HG03565 (cell line): ENCODE measurements around the gene EHBP1.

ENCODE experiments used
- ATAC-seq: cut with Tn5 transposase; IDR thresholded peaks from one replicate; pipeline ENCODE4 v1.9.1; 2021; ENCODE audit warnings: mild to moderate bottlenecking, moderate library complexity; ENCODE audit not compliant: unreplicated experiment

EHBP1 gene

DNA sequence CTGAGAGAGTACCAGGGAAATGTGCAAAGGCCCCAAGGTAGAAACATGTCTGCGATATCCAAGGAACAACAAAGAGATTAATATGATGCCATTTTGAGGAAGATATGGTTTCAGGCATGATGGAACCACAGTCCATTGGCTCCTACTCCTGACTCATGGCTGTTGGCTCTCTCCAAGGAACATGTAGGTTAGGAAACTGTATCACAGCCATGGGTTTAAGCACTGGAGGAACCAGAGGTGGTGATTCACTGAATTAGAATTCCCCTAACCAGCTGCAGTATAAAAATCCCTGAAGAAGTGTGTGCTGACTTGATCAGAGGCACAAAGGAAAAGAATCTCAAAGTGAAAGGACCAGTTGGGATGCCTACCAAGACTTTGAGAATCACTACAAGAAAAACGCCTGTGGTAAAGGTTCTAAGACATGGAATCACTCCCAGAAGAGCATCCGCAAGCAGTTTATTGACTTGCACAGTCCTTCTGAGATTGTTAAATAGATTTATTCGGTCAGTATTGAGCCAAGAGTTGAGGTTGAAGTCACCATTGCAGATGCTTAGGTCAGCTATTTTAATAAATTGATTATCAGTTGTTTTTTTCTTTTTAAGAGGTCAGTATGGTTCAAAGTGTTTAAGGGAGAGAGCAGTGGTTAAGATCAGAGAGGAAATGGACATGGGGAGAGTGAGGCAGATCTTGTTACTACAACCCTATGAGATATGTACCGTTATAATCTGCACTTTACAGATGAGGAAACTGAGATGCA, 234.4 kb downstream of the EHBP1 start:
- ATAC-seq: no peak

DNA sequence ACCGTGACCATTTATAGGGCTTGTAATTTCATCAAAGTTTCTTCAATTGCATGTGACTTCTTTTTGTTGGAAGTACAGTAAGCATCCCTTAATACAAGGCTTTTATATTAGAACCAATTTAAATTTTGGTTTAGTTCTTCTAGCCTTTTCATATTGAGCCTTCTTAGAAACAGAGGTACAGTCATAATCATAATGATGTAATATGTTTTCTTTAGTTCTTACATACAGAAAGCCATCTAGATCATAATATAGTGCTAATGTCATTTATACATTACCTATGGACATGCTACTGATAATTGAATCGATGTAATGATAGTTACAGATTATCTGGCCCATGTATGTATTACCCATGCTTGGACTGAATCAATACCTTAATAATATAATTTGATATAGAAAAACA, 235.2 kb downstream of the EHBP1 start:
- ATAC-seq: no peak

DNA sequence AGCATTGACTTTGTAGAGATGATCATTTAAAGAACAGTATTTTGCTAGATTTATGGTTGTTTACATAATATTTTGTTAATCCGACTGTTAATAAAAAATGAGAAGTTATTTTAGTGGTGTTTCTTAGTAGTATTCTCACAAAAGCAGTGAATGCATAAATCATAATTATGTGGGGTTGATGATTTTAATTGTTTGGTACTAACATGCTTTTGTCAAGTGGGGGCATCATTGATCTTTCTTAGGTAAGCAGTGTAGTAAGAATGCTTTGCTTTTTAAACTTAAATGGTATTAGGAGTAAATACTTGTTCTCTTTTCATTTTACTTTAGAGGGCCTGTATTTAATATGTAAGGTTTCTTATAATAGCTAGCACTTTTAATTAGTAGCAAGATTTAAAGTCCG, 235.9 kb downstream of the EHBP1 start:
- ATAC-seq: no peak

DNA sequence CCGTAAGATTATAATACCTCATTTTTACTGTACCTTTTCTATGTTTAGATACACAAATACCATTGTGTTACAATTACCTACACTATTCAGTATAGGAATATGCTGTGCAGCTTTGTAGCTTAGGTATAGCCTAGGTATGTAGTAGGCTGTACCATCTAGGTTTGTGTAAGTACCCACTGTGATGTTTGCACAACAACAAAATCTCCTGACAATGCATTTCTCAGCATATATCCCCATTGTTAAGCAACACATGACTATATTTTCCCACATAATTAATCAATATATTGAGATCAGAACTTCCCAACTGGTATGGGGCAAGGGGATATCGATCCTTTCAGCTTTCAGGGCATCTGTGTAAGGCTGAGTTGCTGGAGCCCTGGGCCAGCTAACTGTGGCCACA, 238.8 kb downstream of the EHBP1 start:
- no peak for ATAC-seq

DNA sequence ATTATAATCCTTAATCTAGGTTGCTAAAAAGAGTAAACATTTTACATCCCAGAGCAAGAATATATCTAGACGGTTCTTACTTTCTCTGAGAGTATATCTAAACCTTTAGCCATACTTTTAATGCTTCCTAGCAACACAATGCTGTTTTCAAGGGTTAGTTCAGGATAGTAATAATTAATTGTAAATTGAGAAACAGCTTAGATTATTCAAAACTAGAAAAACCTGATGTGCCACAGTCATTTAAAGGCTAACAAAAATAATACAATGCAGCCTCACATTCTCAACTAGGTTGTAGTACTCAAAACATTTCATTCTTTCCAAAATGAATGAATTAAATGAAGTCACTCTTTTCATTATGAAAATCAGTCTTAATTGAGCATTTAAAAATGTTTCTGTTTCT, 241.9 kb downstream of the EHBP1 start:
- no peak for ATAC-seq

DNA sequence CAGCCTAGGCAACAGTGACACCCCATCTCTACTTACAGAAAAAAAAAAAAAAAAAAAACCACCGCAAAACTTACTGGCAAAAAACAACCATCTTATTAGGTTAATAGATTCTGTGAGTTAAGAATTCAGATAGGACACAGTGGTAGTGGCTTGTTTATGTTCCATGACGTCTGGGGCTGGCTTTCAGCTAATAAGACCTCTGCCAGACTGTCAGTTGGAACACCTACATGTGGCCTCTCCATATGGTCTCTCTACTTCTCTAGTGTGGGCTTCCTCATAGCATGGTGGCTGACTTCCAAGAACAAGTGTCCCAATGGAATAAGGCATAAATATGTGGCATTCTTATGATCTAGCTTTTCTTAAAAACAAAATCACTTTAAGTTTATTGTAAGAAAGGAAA, 251.1 kb downstream of the EHBP1 start:
- ATAC-seq: no peak

DNA sequence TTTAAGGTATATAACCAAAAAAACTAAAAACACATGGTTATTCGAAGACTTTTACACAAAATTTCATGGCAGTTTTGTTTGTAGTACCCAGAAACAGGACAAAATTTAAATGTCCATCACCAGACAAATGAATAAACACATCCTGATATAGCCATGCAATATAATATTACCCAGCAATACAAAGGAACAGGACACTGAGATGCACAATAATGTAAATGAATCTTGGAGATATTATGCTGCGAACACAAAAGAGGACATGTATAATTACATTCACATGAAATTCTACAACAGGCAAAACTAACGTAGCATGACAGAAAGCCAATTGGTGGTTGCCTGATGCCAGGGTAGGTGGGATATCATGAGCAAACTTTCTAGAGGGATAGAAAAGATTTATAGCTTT, 252.7 kb downstream of the EHBP1 start:
- no peak for ATAC-seq

DNA sequence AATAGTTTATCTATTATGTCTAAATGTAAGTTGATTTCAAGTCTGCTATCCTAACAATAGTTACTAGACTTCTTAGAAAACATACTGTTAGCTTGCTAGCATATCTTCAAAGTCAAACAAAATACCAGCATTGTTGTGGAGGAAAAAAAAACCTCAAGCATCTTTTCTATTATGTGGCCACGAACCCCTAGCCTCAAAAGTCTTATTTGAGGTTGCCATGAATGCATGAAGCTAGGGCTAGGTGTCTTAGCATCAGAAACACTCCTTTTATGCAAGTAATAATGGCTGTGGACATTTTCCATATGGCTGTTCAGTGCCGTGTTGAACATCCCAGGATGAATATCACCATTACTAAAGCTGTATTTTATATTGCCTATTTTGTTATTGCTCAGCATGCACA, 258.5 kb downstream of the EHBP1 start:
- ATAC-seq: no peak

DNA sequence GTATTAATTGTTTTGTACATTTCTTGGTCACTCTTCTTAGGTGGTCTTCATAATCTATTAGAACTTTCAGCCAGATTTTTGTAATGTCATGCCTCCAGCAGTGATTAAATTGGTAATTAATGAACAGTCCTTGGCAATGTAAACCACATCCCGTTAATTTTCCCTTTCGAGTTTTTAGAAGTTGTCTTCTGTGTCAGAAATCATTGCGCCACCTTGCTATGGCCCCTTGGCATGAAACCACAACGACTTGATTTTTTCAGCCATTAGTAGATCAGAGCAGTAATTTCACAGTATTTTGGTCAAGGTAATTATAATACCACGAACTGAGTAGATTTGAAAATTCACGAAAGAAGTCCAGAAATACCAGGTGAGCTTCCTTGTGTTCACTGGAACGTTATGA, 259.2 kb downstream of the EHBP1 start:
- ATAC-seq: no peak

DNA sequence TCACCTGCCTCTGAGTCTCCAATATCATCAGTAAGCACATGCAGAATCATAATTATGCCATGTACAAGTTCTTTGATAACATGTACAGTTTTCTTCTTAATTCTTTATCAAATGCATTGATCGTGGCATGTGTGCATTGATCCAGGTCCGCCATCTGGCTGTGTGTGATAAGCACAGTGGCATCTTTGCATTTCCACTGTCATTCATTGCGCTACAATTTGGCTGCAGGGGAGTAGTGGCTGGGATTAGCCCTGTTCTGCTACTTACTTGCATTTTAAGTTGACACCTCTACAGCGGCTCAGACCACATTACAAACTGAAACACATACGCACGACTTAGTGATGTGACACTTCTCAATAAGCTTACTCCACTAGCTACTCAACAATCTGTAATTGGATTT, 261.5 kb downstream of the EHBP1 start:
- no peak for ATAC-seq

DNA sequence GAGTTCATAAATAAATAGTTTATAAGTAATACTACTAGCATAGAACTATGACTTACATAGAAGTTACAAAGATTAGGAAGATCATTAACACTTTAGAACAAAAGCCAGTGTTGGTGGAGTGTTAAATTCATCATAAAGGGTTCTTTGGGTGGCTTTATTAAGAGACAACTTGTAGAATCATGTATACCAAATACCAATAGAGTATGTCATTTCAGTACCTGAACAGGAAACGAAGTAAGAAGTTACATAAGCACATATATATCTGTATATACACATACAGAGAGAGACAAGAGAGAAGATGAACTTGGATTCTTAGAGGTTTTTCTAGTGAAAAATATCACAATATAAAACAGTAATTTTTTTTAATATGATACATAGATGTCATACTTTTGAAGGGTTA, 262.7 kb downstream of the EHBP1 start:
- no peak for ATAC-seq

DNA sequence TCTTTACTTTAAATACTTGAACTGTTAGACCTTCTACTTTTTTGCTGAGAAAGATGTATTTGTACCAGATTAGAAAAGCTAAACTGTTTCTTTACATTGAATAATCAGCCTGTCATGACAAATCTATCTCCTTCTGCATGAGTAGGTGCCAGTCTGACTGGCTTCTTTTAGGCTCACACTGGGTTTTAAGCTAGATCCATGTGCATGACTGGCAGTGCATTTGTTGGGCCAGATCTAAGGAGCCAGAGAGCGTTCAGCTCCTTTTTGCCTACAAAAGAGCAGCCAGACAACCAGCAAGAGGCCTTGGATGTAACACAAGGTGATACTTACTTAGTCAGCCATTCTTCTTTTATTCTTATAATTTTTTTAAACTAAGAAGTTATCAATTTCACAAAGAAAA, 263.2 kb downstream of the EHBP1 start:
- no peak for ATAC-seq

DNA sequence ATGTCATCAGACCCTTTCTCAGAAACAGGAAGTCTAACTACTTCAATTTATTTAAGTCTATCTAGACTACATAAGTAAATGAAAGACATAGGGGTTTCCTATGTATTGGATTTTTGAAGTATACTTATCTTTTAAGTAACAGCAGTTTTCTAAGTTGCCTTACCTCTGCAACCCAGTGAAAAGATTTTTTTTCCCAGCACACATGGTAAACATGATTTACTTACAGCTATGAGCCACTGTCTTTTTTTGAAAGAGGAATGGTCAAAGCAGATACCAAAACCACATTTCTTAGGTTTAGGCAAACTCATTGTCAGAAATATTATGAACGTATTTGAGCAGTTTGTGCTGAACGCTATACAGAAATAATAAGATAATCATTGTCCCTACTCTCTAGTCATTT, 266.4 kb downstream of the EHBP1 start:
- no peak for ATAC-seq

DNA sequence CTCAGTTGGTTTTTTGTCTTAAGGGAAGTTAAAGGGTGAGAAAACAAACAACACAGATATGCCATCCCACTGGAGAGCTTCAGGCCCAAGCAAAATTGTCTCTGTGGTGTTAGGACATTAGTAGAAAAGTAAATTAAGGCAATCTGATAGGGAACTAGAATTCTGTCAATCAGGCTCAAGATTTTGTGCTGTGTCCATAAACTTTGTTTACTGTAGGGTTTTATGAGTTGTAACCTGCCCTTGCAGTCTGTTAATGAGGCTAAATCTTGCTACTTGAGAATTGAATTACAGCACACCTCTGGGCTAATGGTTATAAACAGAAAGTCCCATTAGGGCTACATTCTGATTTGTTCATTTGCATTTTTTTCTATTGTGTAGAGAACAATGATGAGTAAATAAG, 267.1 kb downstream of the EHBP1 start:
- no peak for ATAC-seq

DNA sequence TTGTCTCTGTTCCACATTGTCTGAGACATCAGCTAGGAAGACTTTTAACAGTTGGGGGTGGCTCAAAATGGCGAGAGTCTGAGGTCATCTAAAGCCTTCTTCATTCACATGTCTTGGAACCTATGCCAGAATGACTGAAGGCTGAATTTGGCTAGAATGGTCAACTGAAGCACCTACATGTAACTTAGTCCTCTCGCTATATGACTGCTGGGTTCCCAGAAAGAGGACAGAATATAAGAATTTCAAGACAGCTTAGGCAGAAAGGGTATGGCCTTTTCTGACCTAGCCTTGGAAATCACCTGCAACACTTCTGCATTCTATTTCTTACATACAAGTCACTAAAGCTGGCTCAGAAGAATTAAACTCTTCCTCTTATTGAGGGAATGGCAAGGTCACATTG, 269.5 kb downstream of the EHBP1 start:
- no peak for ATAC-seq

DNA sequence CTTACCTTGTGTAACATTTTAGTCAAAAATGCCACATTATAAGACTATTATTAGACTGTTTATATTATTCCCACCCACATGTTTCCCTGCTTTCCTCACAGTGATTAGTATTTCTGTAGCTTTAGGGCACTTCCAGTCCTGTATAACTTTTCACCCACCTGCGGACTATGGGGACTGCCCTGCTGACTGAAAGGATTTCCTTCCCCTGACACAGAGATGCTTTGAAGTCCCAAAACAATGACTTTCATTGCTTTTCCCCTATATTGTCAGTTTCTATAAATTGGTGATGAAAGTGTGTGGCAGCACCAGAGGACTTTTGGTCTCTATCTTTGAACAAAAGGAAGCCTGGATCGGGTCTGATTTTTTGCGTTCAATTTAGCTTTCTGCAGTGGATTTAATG, 286.1 kb downstream of the EHBP1 start:
- no peak for ATAC-seq

DNA sequence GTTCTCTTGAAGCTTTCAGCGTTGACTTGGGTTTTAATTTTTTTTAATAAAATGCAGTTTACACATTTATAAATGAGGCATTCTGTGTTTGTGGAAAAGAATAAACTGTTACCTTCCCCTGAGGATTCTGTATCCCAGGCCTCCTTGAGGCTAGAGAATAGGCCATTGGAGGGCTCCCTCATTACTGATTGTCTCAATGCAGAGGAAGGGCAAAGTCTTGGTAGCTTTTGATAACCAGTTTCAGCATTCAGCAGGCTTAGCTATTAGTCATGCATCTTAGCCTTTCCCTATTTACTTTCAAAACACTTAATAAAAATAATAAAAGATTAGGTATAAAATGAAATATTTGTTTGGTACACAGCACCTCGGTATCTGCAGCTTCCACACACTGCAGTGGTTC, 287.0 kb downstream of the EHBP1 start:
- ATAC-seq: no peak

DNA sequence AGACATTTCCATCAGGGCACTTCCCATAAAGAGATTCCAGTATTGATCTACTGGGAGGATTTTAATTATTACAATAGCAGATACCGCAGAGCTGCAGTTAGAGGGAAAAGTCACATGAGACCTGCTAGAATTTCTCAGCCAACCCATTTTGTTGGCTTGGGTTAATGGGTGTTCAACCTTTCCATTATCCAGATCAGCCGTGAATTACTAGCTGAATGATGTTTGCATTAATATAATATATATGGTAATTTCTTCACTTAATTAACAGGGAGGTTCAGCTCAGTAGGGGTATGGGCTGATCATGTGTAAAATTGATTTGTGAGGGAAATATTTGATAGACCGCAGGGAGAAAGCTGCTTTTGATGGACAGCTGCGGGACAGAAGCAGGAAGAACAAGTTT, 288.7 kb downstream of the EHBP1 start:
- no peak for ATAC-seq

DNA sequence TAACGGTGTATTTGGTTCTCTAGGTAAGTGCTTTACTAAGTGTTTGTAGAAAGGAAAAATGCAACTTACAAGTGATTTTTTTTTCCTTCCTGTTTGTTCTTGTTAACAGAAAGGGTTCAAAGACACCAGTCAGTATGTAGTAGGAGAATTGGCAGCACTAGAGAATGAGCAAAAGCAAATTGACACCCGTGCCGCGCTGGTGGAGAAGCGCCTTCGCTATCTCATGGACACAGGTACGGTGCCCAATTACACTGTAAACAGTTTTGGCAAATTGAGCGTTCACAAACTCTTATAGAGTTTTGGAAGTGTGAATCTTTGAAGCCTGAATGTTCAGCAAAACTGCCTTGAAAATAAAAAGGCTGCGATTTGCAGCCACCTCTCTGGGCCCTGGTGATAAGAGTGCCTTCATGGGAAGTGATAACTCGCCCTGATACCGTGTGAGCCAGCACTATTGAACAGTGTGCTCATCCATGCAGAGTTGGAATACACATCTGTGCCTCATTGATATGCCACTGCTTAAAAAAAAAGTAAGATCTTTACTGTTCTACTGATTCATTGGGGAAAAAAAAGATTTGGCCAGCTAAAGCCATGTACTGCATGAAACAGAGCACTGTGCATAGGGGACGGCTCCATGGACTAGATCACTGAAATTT, 291.1 kb downstream of the EHBP1 start:
- no peak for ATAC-seq

DNA sequence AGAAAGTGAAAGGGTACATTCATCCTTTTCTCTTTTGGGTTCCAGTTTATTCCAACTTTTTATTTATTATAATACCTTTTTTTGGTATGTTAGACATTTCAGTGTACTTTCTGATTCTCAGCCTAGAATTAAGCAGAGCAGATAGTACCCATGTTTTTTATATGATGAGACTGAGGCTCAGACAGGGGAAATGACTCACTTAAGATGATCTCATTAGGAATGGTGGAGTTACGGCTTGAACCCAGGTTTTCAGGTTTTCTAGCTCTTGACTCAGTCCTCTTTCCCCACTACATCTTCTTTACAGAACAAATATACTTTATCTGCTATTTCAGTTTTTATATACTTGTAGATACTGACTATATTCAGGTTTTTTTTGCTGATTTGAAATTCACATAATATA, 293.4 kb downstream of the EHBP1 start:
- ATAC-seq: no peak

DNA sequence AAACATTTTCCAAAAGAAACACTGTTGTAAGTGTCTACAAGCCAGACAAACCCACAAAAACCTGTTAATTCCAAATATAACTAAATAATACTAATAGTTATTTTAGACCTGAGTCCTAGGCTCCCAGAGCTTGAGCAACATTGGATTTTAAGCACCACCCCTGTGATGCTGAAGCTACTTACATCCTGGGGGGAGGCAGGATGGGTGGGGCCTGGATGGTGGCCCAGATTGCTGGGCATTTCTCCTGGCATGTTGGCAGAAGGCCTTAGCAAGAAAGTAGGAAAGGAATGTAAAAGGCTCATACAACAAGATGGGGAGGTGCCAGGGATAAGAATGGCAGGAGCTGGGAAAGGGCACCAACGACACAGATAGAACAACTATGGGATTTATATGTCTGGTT, 294.4 kb downstream of the EHBP1 start:
- no peak for ATAC-seq

DNA sequence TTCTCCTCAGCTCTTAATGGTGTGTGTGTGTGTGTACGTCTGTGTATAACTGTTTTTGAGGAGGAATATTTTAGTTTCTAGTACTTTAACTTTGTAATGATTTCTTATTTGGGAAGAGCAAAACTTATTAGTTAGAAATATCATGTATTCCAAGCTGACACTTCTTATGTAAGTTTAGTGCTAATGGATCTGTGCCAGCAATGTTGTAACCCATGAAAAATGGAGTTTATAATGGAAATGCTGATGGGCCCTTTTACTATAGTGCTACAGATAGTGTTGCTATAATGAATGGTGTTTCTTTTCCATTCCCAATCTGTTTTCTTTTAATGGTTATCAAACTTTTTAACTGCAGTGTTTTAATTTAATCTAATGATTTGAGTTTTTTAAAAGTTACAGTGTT, 295.3 kb downstream of the EHBP1 start:
- no peak for ATAC-seq

DNA sequence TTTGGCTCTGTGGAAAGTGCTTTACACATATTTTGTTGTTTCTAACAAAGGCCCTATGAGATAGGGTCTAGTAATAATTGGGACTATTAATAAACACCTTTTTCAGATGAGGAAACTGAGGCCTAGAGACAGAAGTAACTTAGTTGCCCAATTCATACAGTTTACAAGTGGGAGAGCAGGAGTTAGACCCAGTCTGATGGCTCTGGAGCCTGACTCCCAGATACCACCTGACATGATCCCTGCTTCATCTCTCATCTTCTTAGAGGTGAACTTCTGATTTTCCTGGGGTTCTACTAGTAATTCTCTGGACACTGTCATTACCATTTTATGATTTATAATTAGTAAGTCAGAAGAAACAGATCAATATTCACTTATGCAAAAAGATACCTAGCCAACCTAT, 296.1 kb downstream of the EHBP1 start:
- no peak for ATAC-seq
